ENCODE data around the gene BCAS3.
A peak's percentile ranks its signal among the peaks of the same experiment; 100 is the strongest.
"Not testable (repeated sequence)": the region's sequence is repeated elsewhere in the genome, so short reads cannot be mapped to it uniquely, and the experiment has no call there.

The BCAS3 gene

GRCh38 chr17:61429274-61429673, 751.6 kb downstream of the BCAS3 start:
- FAIRE-seq (no peak), DNase-seq (ENCODE audit: insufficient read length) (no peak)
- no peak for TF ChIP-seq POLR2A (IDR thresholded peaks at IDR 0.05; ENCODE audit: low read depth, low read length)
- TF ChIP-seq TAF1 (IDR thresholded peaks at IDR 0.05; ENCODE audit: borderline replicate concordance, low read depth, low read length), result no peak
- no peak for TF ChIP-seq POLR2AphosphoS5 (IDR thresholded peaks at IDR 0.05; ENCODE audit: low read depth, low read length)

GRCh38 chr17:61429831-61430230, 752.2 kb downstream of the BCAS3 start:
- DNase-seq (ENCODE audit: insufficient read length); FAIRE-seq: not testable (repeated sequence)

GRCh38 chr17:61431594-61432311, 754.1 kb downstream of the BCAS3 start:
- TF ChIP-seq POLR2A (IDR thresholded peaks at IDR 0.05; ENCODE audit: low read depth, low read length) (no peak), POLR2AphosphoS5 (IDR thresholded peaks at IDR 0.05; ENCODE audit: low read depth, low read length) (no peak), TAF1 (IDR thresholded peaks at IDR 0.05; ENCODE audit: borderline replicate concordance, low read depth, low read length) (no peak)
- no peak for FAIRE-seq
- no peak for DNase-seq (ENCODE audit: insufficient read length)

- FAIRE-seq (no peak), DNase-seq (ENCODE audit: insufficient read length) (no peak)
- no peak for TF ChIP-seq POLR2AphosphoS5 (IDR thresholded peaks at IDR 0.05; ENCODE audit: low read depth, low read length)
- no peak for TF ChIP-seq TAF1 (IDR thresholded peaks at IDR 0.05; ENCODE audit: borderline replicate concordance, low read depth, low read length)
- TF ChIP-seq POLR2A (IDR thresholded peaks at IDR 0.05; ENCODE audit: low read depth, low read length), result no peak
Observed at GRCh38 chr17:61436273-61436672, 758.6 kb downstream of the BCAS3 start.

- FAIRE-seq (no peak), DNase-seq (ENCODE audit: insufficient read length) (no peak)
- TF ChIP-seq POLR2AphosphoS5 (IDR thresholded peaks at IDR 0.05; ENCODE audit: low read depth, low read length) (no peak), TAF1 (IDR thresholded peaks at IDR 0.05; ENCODE audit: borderline replicate concordance, low read depth, low read length) (no peak), POLR2A (IDR thresholded peaks at IDR 0.05; ENCODE audit: low read depth, low read length) (no peak)
Observed at GRCh38 chr17:61436995-61437704, 759.5 kb downstream of the BCAS3 start.

- DNase-seq (ENCODE audit: insufficient read length) (no peak), FAIRE-seq (peak; percentile 82)
- TF ChIP-seq TAF1 (IDR thresholded peaks at IDR 0.05; ENCODE audit: borderline replicate concordance, low read depth, low read length), result no peak
- TF ChIP-seq POLR2A (IDR thresholded peaks at IDR 0.05; ENCODE audit: low read depth, low read length), result no peak
- no peak for TF ChIP-seq POLR2AphosphoS5 (IDR thresholded peaks at IDR 0.05; ENCODE audit: low read depth, low read length)
Observed at GRCh38 chr17:61440697-61441096, 763.0 kb downstream of the BCAS3 start.

- not testable (repeated sequence) for FAIRE-seq; DNase-seq (ENCODE audit: insufficient read length)
Observed at GRCh38 chr17:61441507-61441906, 763.9 kb downstream of the BCAS3 start.

GRCh38 chr17:61442136-61442775, 764.6 kb downstream of the BCAS3 start:
- no peak for DNase-seq (ENCODE audit: insufficient read length)
- FAIRE-seq, result no peak

More at GRCh38 chr17:61442136-61442775, 764.6 kb downstream of the BCAS3 start:
- TF ChIP-seq POLR2AphosphoS5 (IDR thresholded peaks at IDR 0.05; ENCODE audit: low read depth, low read length), result no peak
- TF ChIP-seq POLR2A (IDR thresholded peaks at IDR 0.05; ENCODE audit: low read depth, low read length), result no peak
- TF ChIP-seq TAF1 (IDR thresholded peaks at IDR 0.05; ENCODE audit: borderline replicate concordance, low read depth, low read length), result no peak
